GM19397 (cell line): Measurements from ENCODE around the gene RAPGEF1.
A peak's percentile ranks its signal among the peaks of the same experiment; 100 is the strongest.

Source experiments
- ATAC-seq: cut with Tn5 transposase; IDR thresholded peaks from one replicate; pipeline ENCODE4 v1.9.1; 2021; ENCODE audit warnings: mild to moderate bottlenecking, moderate library complexity; ENCODE audit not compliant: unreplicated experiment

RAPGEF1 gene

GRCh38 chr9:131732061-131732526 is 7.8 kb downstream of the RAPGEF1 start:
- no peak for ATAC-seq

GRCh38 chr9:131731644-131732043 is 8.2 kb downstream of the RAPGEF1 start:
- no peak for ATAC-seq

- ATAC-seq = no peak
These were observed 8.6 kb downstream of the RAPGEF1 start for GRCh38 chr9:131731237-131731636.

- peak; percentile 25 for ATAC-seq
These were observed 10.9 kb downstream of the RAPGEF1 start for GRCh38 chr9:131728961-131729360.

- ATAC-seq = no peak
These were observed 11.3 kb downstream of the RAPGEF1 start for GRCh38 chr9:131728546-131728910.

GRCh38 chr9:131727795-131728545 is 11.9 kb downstream of the RAPGEF1 start:
- no peak for ATAC-seq

GRCh38 chr9:131727184-131727759 is 12.6 kb downstream of the RAPGEF1 start:
- no peak for ATAC-seq

GRCh38 chr9:131724683-131725082 is 15.2 kb downstream of the RAPGEF1 start:
- ATAC-seq = no peak

GRCh38 chr9:131723632-131724031 is 16.2 kb downstream of the RAPGEF1 start:
- no peak for ATAC-seq

- no peak for ATAC-seq
These were observed 17.6 kb downstream of the RAPGEF1 start for GRCh38 chr9:131722255-131722654.

- no peak for ATAC-seq
These were observed 18.8 kb downstream of the RAPGEF1 start for GRCh38 chr9:131721076-131721475.

GRCh38 chr9:131720330-131720729 is 19.5 kb downstream of the RAPGEF1 start:
- ATAC-seq = no peak

GRCh38 chr9:131719262-131719908 is 20.5 kb downstream of the RAPGEF1 start:
- ATAC-seq = no peak

- no peak for ATAC-seq
These were observed 22.0 kb downstream of the RAPGEF1 start for GRCh38 chr9:131717719-131718460.

- no peak for ATAC-seq
These were observed 24.0 kb downstream of the RAPGEF1 start for GRCh38 chr9:131715906-131716305.

GRCh38 chr9:131714821-131715220 is 25.1 kb downstream of the RAPGEF1 start:
- no peak for ATAC-seq

- ATAC-seq = no peak
These were observed 25.7 kb downstream of the RAPGEF1 start for GRCh38 chr9:131714161-131714646.

GRCh38 chr9:131713016-131713415 is 26.9 kb downstream of the RAPGEF1 start:
- no peak for ATAC-seq

- ATAC-seq = no peak
These were observed 27.6 kb downstream of the RAPGEF1 start for GRCh38 chr9:131712151-131712716.

- ATAC-seq = peak; percentile 45
These were observed 30.0 kb downstream of the RAPGEF1 start for GRCh38 chr9:131709771-131710431.
